MM.1S (cell line): ENCODE measurements around the gene CCDC51.
A peak's percentile ranks its signal among the peaks of the same experiment; 100 is the strongest.

Source experiments
- DNase-seq: peaks from one replicate; pipeline ENCODE4 v3.0.0-alpha.2; 2015
- H2AFZ ChIP-seq: fragments of 300-600 bp; sonication (generic); 2 replicates; pipeline ENCODE4 v1.6.0; 2016; ENCODE audit warnings: antibody characterized with exemption, low read length
- H3F3A ChIP-seq: fragments of 300-600 bp; sonication (generic); 2 replicates; pipeline ENCODE4 v1.6.1; 2016; ENCODE audit warnings: mild to moderate bottlenecking, antibody characterized with exemption, low read length, moderate library complexity, mixed read lengths; ENCODE audit not compliant: insufficient read depth
- H3K27ac ChIP-seq: fragments of 300-600 bp; sonication (generic); 2 replicates; pipeline ENCODE4 v1.5.1; 2016; ENCODE audit warnings: mild to moderate bottlenecking, low read length
- H3K27me3 ChIP-seq: fragments of 300-600 bp; sonication (generic); replicated peaks from 2 replicates; pipeline ENCODE4 v1.6.0; 2016; ENCODE audit warnings: low read length; ENCODE audit not compliant: insufficient read depth
- H3K36me3 ChIP-seq: fragments of 300-600 bp; sonication (generic); replicated peaks from 2 replicates; pipeline ENCODE4 v1.6.1; 2016; ENCODE audit warnings: mild to moderate bottlenecking, low read length, mixed read lengths; ENCODE audit not compliant: insufficient read depth
- H3K4me1 ChIP-seq: fragments of 300-600 bp; sonication (generic); 2 replicates; pipeline ENCODE4 v1.6.1; 2016; ENCODE audit warnings: low read length, mixed read lengths
- H3K4me2 ChIP-seq: fragments of 300-600 bp; sonication (generic); 2 replicates; pipeline ENCODE4 v1.6.0; 2016; ENCODE audit warnings: low read depth, low read length
- H3K4me3 ChIP-seq: fragments of 300-600 bp; sonication (generic); 2 replicates; pipeline ENCODE4 v1.5.1; 2016; ENCODE audit warnings: low read length, mixed read lengths
- H3K79me2 ChIP-seq: fragments of 300-600 bp; sonication (generic); 2 replicates; pipeline ENCODE4 v1.6.1; 2016; ENCODE audit warnings: mixed run types, low read length, mixed read lengths
- H3K9ac ChIP-seq: fragments of 300-600 bp; sonication (generic); 2 replicates; pipeline ENCODE4 v1.6.1; 2016; ENCODE audit warnings: low read length, mixed read lengths
- H3K9me2 ChIP-seq: fragments of 300-600 bp; sonication (generic); replicated peaks from 2 replicates; pipeline ENCODE4 v1.6.1; 2016; ENCODE audit warnings: mild to moderate bottlenecking, low read length, mixed read lengths; ENCODE audit not compliant: insufficient read depth
- H3K9me3 ChIP-seq: fragments of 300-600 bp; sonication (generic); replicated peaks from 2 replicates; pipeline ENCODE4 v1.6.1; 2016; ENCODE audit warnings: mild to moderate bottlenecking, low read length, mixed read lengths; ENCODE audit not compliant: insufficient read depth
- H4K20me1 ChIP-seq: fragments of 300-600 bp; sonication (generic); 2 replicates; pipeline ENCODE4 v1.6.1; 2016; ENCODE audit warnings: mild to moderate bottlenecking, low read length, moderate library complexity, mixed read lengths; ENCODE audit not compliant: insufficient read depth
- EZH2 ChIP-seq: fragments of 300-600 bp; sonication (generic); optimal IDR thresholded peaks from 2 replicates; pipeline ENCODE3; 2017; ENCODE audit warnings: low read depth, mild to moderate bottlenecking, antibody characterized with exemption, low read length, mixed read lengths
- EZH2phosphoT487 ChIP-seq: fragments of 300-600 bp; sonication (generic); IDR thresholded peaks from 2 replicates; pipeline ENCODE4 v1.6.1; 2018; ENCODE audit warnings: antibody characterized with exemption, low read length
- TF ChIP-seq, protein P1 (sequence below): fragments of 300-600 bp; sonication (generic); IDR thresholded peaks from 2 replicates; pipeline ENCODE4 v1.5.1; 2016; ENCODE audit warnings: antibody characterized with exemption, low read length, mixed read lengths

CCDC51 gene

DNA sequence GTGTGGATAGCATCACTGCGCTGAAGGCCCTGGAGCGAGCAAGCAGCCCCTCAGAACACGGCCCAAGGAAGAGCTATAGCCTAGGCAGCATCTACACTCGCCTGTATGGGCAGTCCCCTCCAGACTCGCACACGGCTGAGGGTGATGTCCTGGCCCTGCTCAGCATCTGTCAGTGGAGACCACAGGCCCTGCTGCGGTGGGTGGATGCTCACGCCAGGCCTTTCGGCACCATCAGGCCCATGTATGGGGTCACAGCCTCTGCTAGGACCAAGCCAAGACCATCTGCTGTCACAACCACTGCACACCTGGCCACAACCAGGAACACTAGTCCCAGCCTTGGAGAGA, 27.2 kb upstream of the CCDC51 start:
- Histone ChIP-seq H3K9ac (peak overlapping the region; percentile 93), H3K36me3 (no peaks in the 10 kb centered on the region), H3K9me2 (no peaks in the 10 kb centered on the region), H3K27me3 (no peaks in the 10 kb centered on the region), H2AFZ (no peak overlapping the region), H3K4me3 (peak overlapping the region; percentile 91), H3K4me2 (peak overlapping the region; percentile 94), H3K4me1 (peaks cover 21% of the 10 kb centered on the region), H3K9me3 (no peaks in the 10 kb centered on the region), H3F3A (peaks cover 3% of the 10 kb centered on the region; the same call in 1 of the 2 replicates), H3K79me2 (peaks cover 60% of the 10 kb centered on the region), H3K27ac (peak overlapping the region; percentile 84; the same call in 1 of the 2 replicates), H4K20me1 (no peaks in the 10 kb centered on the region)
- TF ChIP-seq EZH2: no peak
- TF ChIP-seq, protein P1, sequence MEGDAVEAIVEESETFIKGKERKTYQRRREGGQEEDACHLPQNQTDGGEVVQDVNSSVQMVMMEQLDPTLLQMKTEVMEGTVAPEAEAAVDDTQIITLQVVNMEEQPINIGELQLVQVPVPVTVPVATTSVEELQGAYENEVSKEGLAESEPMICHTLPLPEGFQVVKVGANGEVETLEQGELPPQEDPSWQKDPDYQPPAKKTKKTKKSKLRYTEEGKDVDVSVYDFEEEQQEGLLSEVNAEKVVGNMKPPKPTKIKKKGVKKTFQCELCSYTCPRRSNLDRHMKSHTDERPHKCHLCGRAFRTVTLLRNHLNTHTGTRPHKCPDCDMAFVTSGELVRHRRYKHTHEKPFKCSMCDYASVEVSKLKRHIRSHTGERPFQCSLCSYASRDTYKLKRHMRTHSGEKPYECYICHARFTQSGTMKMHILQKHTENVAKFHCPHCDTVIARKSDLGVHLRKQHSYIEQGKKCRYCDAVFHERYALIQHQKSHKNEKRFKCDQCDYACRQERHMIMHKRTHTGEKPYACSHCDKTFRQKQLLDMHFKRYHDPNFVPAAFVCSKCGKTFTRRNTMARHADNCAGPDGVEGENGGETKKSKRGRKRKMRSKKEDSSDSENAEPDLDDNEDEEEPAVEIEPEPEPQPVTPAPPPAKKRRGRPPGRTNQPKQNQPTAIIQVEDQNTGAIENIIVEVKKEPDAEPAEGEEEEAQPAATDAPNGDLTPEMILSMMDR: no peak
- no peak for TF ChIP-seq EZH2phosphoT487
- no peak for DNase-seq

DNA sequence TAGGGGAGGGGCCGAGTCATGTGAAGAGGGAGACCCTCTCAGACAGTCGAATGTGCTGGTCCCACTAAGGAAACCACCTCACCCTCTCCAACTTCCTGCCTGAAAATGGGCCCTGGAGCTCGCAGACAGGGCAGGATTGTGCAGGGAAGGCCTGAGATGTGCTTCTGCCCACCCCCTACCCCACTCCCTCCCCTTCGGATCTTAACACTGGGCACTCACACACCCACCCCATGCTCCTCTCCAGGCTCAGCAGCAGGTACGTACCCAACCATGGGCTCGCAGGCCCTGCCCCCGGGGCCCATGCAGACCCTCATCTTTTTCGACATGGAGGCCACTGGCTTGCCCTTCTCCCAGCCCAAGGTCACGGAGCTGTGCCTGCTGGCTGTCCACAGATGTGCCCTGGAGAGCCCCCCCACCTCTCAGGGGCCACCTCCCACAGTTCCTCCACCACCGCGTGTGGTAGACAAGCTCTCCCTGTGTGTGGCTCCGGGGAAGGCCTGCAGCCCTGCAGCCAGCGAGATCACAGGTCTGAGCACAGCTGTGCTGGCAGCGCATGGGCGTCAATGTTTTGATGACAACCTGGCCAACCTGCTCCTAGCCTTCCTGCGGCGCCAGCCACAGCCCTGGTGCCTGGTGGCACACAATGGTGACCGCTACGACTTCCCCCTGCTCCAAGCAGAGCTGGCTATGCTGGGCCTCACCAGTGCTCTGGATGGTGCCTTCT, 26.6 kb upstream of the CCDC51 start:
- no peaks in the 10 kb centered on the region for H3K36me3 ChIP-seq
- no peaks in the 10 kb centered on the region for H3K9me3 ChIP-seq
- peak overlapping the region; percentile 93 for H3K9ac ChIP-seq
- H3K27me3 ChIP-seq: no peaks in the 10 kb centered on the region
- peaks cover 2% of the 10 kb centered on the region; the same call in 1 of the 2 replicates for H3F3A ChIP-seq
- H3K79me2 ChIP-seq: peaks cover 54% of the 10 kb centered on the region
- H3K9me2 ChIP-seq: no peaks in the 10 kb centered on the region
- H4K20me1 ChIP-seq: no peaks in the 10 kb centered on the region
- peak overlapping the region; percentile 91 for H3K4me3 ChIP-seq
- H3K27ac ChIP-seq: peak overlapping the region; percentile 84
- TF ChIP-seq EZH2phosphoT487 (no peak), EZH2 (no peak)
- TF ChIP-seq, protein P1: no peak
- peak; percentile 62 for DNase-seq
- peak overlapping the region; percentile 94 for H3K4me2 ChIP-seq
- H3K4me1 ChIP-seq: peaks cover 21% of the 10 kb centered on the region
- H2AFZ ChIP-seq: peak overlapping the region; percentile 75; the same call in 1 of the 2 replicates

DNA sequence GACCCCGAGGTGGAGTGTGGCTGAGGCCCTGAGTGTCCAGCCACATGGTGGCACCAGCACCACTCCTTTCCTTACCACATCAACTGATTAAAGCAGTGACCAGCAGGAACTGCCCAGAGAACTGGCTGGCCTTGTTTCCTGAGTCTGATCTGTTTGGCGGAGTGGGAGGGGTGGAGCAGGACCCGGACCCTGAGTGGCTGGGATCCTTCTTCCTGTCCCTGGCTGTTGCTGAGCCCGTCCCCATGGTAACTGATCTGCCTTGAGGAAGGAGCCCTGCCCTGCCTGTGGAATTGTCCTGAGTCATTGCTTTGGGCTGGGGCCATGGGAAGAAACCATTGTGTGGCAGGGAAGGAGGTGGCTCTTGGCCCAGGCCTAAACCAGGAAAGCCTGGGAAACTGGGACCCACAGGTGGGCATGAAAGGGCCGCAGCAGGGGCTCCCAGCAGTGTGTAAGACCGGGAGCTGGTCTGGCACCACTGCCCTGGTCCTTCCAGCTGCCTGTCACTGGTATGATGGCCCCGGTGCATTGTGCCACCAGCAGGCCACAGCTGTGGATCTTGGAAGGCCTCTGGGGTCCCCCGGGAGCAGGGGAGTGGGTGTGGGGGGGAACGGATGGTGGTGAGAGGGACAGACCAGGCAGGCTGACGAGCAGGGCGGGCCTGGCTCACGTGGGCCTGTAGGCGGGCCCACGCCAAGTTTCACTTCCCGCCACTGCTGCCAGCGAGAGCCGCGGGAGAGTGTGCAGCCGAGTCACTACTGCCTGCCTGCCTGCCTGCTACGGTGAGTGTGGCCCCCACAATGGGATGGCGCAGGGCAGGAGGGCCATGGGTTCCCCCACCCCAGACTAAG, 25.8 kb upstream of the CCDC51 start:
- H3K4me2 ChIP-seq: peak overlapping the region; percentile 94
- TF ChIP-seq EZH2: no peak
- TF ChIP-seq, protein P1: peak; percentile 70
- peak overlapping the region; percentile 93 for H3K9ac ChIP-seq
- H3K36me3 ChIP-seq: peaks cover 2% of the 10 kb centered on the region; the same call in 1 of the 2 replicates
- peak overlapping the region; percentile 75 for H2AFZ ChIP-seq
- DNase-seq: peak; percentile 86
- H3F3A ChIP-seq: peaks cover 2% of the 10 kb centered on the region; the same call in 1 of the 2 replicates
- H3K4me1 ChIP-seq: peaks cover 21% of the 10 kb centered on the region
- H3K79me2 ChIP-seq: peaks cover 47% of the 10 kb centered on the region
- peak overlapping the region; percentile 91 for H3K4me3 ChIP-seq
- no peaks in the 10 kb centered on the region for H3K9me3 ChIP-seq
- no peaks in the 10 kb centered on the region for H3K27me3 ChIP-seq
- H3K9me2 ChIP-seq: no peaks in the 10 kb centered on the region
- H4K20me1 ChIP-seq: no peaks in the 10 kb centered on the region
- peak overlapping the region; percentile 84 for H3K27ac ChIP-seq
